Fibroblast of lung (primary cell): Measurements from ENCODE around the gene KMO. TPM values are rescaled to one million over a fixed set of nuclear protein-coding genes. Genes with fewer than 3 reads are reported as not detected.

Experiments
- DNase-seq, 2 donors: peaks; one replicate each; pipeline versions ENCODE4 v3.0.0 to v3.0.0-alpha.2; 2010; ENCODE audit warnings: low read depth in 2 of 2
- H2AFZ ChIP-seq: 2 replicates; pipeline ENCODE4 v1.5.1; 2012; ENCODE audit warnings: low read length, control low read depth, inconsistent platforms
- H3K27ac ChIP-seq: 2 replicates; pipeline ENCODE4 v1.5.1; 2011; ENCODE audit warnings: low read length, control low read depth; ENCODE audit not compliant: insufficient read depth
- H3K27me3 ChIP-seq: 2 replicates; pipeline ENCODE4 v1.5.1; 2011; ENCODE audit warnings: mild to moderate bottlenecking, low read length; ENCODE audit not compliant: control insufficient read depth, insufficient read depth
- H3K36me3 ChIP-seq: 2 replicates; pipeline ENCODE4 v1.5.1; 2011; ENCODE audit warnings: low read length; ENCODE audit not compliant: control insufficient read depth, insufficient read depth
- H3K4me1 ChIP-seq: 2 replicates; pipeline ENCODE4 v1.5.1; 2011; ENCODE audit warnings: low read length; ENCODE audit not compliant: control insufficient read depth, insufficient read depth; ENCODE audit errors: extremely low read depth
- H3K4me2 ChIP-seq: 2 replicates; pipeline ENCODE4 v1.5.1; 2011; ENCODE audit warnings: low read length, control low read depth; ENCODE audit not compliant: insufficient read depth; ENCODE audit errors: extremely low read depth
- H3K4me3 ChIP-seq, 4 experiments: fragments of 200-600 bp in 1 of 4; sonication (generic) in 1 of 4; replicated peaks in 1 of 4; 2 replicates each; pipeline ENCODE4 v1.5.1; 2011 to 2016; ENCODE audit warnings: low read length in 4 of 4, low read depth in 3 of 4, mild to moderate bottlenecking in 3 of 4, control low read depth in 2 of 4, inconsistent platforms in 1 of 4, mixed read lengths in 1 of 4; ENCODE audit not compliant: insufficient read depth in 1 of 4; ENCODE audit errors: control extremely low read depth in 1 of 4
- H3K79me2 ChIP-seq: 2 replicates; pipeline ENCODE4 v1.5.1; 2012; ENCODE audit warnings: mild to moderate bottlenecking, low read length, inconsistent platforms; ENCODE audit not compliant: control insufficient read depth, insufficient read depth
- H3K9ac ChIP-seq: 2 replicates; pipeline ENCODE4 v1.5.1; 2011; ENCODE audit warnings: mild to moderate bottlenecking, low read length, control low read depth; ENCODE audit not compliant: insufficient read depth
- H3K9me3 ChIP-seq: 2 replicates; pipeline ENCODE4 v1.5.1; 2012; ENCODE audit warnings: low read depth, low read length; ENCODE audit not compliant: control insufficient read depth, insufficient read depth
- H4K20me1 ChIP-seq: 2 replicates; pipeline ENCODE4 v1.5.1; 2011; ENCODE audit warnings: low read length; ENCODE audit not compliant: control insufficient read depth, insufficient read depth; ENCODE audit errors: extremely low read depth
- EZH2 ChIP-seq: IDR thresholded peaks from 2 replicates; pipeline ENCODE4 v1.5.1; 2012; ENCODE audit warnings: low read length, control low read depth, mild to moderate bottlenecking; ENCODE audit errors: missing control alignments
- polyA plus RNA-seq, 2 donors: library from polyadenylated mRNA; depleted of rRNA in 1 of 2; stranded (reverse) in 1 of 2; unstranded in 1 of 2; fragments of >200 nt; gene quantifications; 2 replicates each; pipeline ENCODE4 v1.2.1, GENCODE V29; 2011 to 2012; ENCODE audit warnings: missing spikeins in 1 of 2
- total RNA-seq: library from RNA; depleted of rRNA; stranded (reverse); fragments of >200 nt; gene quantifications from 2 replicates; pipeline ENCODE4 v1.2.1, GENCODE V29; 2014
- TF ChIP-seq, protein P1 (sequence below), 2 donors: IDR thresholded peaks in 1 of 2; conservative IDR thresholded peaks in 1 of 2; 1 replicate in 1 of 2; 2 replicates in 1 of 2; pipeline ENCODE4 v1.5.1; 2011 to 2012; ENCODE audit warnings: low read length in 2 of 2, control low read depth in 1 of 2, inconsistent platforms in 1 of 2, low read depth in 1 of 2, mild to moderate bottlenecking in 1 of 2

The KMO gene
- total and polyA plus RNA-seq, 2 donors (not counting 1 experiment from before 2014, with no cell fraction given) = 0.07 TPM; not detected in 1

DNA sequence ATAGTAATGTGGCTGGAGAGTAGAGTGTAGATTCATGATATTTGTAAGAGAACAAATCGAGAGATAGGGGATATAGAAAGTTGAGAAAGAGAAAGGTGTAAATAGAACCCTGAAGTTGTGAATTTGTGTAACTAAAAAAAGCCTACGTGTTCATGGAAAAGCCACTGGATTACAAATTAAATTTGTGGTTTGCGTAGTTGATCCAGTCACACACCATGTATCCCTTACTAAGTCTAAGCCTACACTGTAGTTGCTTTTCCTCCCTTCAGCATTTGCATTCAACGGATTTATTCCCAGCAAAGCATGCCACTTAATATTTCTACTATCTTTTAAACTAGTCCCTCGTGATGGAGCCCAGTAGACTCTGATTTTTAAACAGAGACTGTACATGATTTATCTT, 24.9 kb downstream of the KMO start:
- no peaks in the 10 kb centered on the region for H3K79me2 ChIP-seq
- DNase-seq = no peak

DNA sequence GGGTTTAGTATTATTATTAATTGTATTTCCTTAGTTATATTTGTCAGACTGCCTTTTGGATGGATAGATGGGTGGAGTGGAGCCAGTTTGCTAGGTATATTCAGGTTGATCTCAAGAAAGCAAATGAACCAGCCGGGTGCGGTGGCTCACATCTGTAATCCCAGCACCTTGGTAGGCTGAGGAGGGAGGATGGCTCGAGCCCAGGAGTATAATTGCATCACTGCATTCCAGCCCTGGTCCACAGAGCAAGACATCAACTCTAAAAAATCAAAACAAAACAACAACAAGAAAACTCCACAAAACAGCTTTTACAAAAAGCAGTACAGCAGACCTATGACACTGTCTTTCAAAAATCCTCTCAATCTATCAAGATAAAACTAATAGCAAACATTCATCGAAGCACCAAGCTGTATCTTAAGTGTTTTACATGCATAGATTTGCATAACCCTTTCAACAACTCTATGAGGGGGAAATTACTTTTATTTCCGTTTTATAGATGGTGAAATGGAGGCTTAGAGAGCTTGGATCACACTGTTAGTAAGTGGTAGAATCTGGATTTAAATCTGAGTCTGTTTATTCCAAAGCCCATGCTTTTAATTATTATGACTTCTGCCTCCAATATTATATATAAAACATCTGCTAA, 25.5 kb downstream of the KMO start:
- Histone ChIP-seq H3K9ac (no peak overlapping the region), H3K36me3 (no peaks in the 10 kb centered on the region), H3K4me3 (no peak overlapping the region), H3K79me2 (no peaks in the 10 kb centered on the region), H3K9me3 (no peaks in the 10 kb centered on the region), H3K4me1 (no peaks in the 10 kb centered on the region), H2AFZ (no peak overlapping the region), H4K20me1 (no peaks in the 10 kb centered on the region), H3K27ac (no peak overlapping the region), H3K27me3 (no peaks in the 10 kb centered on the region), H3K4me2 (no peak overlapping the region)
- DNase-seq = no peak
- TF ChIP-seq, protein P1, sequence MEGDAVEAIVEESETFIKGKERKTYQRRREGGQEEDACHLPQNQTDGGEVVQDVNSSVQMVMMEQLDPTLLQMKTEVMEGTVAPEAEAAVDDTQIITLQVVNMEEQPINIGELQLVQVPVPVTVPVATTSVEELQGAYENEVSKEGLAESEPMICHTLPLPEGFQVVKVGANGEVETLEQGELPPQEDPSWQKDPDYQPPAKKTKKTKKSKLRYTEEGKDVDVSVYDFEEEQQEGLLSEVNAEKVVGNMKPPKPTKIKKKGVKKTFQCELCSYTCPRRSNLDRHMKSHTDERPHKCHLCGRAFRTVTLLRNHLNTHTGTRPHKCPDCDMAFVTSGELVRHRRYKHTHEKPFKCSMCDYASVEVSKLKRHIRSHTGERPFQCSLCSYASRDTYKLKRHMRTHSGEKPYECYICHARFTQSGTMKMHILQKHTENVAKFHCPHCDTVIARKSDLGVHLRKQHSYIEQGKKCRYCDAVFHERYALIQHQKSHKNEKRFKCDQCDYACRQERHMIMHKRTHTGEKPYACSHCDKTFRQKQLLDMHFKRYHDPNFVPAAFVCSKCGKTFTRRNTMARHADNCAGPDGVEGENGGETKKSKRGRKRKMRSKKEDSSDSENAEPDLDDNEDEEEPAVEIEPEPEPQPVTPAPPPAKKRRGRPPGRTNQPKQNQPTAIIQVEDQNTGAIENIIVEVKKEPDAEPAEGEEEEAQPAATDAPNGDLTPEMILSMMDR (conservative IDR thresholded peaks at IDR 0.05 in 1 of 2, IDR thresholded peaks at IDR 0.05 in 1 of 2; ENCODE audit: low read depth in 1 of 2, low read length in 2 of 2) = no peak
- TF ChIP-seq EZH2 = no peak

More for the DNA sequence above, 24.9 kb downstream of the KMO start:
- Histone ChIP-seq H3K36me3 (no peaks in the 10 kb centered on the region), H3K27ac (no peak overlapping the region), H3K4me1 (no peaks in the 10 kb centered on the region), H3K27me3 (no peaks in the 10 kb centered on the region), H4K20me1 (no peaks in the 10 kb centered on the region), H3K4me2 (no peak overlapping the region), H2AFZ (no peak overlapping the region), H3K9me3 (no peaks in the 10 kb centered on the region), H3K9ac (no peak overlapping the region), H3K4me3 (no peak overlapping the region)
- TF ChIP-seq, protein P1 (conservative IDR thresholded peaks at IDR 0.05 in 1 of 2, IDR thresholded peaks at IDR 0.05 in 1 of 2; ENCODE audit: low read depth in 1 of 2, low read length in 2 of 2) = no peak
- TF ChIP-seq EZH2 = no peak

DNA sequence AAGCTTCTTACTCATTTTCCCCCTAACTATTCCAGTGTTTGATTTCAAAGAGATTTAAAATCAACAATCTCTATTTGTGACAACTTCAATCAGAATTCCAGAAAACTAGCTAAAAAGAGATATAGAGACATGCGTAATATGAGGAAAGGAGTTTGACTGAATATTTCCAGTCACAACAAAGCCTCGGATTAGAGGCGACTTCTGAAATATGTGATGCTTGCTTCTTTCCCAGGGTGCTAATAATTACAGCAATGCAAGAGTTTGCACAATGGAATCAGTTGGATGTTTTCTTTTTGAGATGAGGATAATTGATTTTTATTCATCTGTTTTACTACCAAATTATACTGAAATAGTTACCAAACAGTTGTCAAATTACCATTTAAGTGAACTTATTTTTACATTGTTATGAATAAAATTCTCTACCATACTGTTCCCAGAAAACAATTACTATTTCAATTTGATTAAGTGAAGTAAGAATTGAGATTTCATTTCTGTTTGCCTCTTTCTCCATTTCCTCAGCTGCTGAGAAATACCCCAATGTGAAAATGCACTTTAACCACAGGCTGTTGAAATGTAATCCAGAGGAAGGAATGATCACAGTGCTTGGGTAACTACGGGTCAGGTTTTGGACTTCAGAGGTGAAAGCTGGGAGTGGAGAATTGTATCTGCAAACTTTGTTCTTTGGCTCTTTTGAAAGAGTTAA, 28.1 kb downstream of the KMO start:
- no peak overlapping the region for H3K4me3 ChIP-seq
- no peak overlapping the region for H2AFZ ChIP-seq
- no peaks in the 10 kb centered on the region for H4K20me1 ChIP-seq
- no peaks in the 10 kb centered on the region for H3K79me2 ChIP-seq
- H3K9me3 ChIP-seq = no peaks in the 10 kb centered on the region
- H3K36me3 ChIP-seq = no peaks in the 10 kb centered on the region
- H3K27ac ChIP-seq = no peak overlapping the region
- H3K27me3 ChIP-seq = no peaks in the 10 kb centered on the region
- H3K9ac ChIP-seq = no peak overlapping the region
- H3K4me2 ChIP-seq = no peak overlapping the region
- no peaks in the 10 kb centered on the region for H3K4me1 ChIP-seq
- no peak for TF ChIP-seq EZH2
- TF ChIP-seq, protein P1 (conservative IDR thresholded peaks at IDR 0.05 in 1 of 2, IDR thresholded peaks at IDR 0.05 in 1 of 2; ENCODE audit: low read depth in 1 of 2, low read length in 2 of 2) = no peak
- DNase-seq = no peak
